ENCODE measurements around the gene NPHS1. TPM values are rescaled to one million over a fixed set of nuclear protein-coding genes. Genes with fewer than 3 reads are reported as not detected.

NPHS1 gene
- total RNA-seq, 1 donor from 2014 or later, result 0.92 TPM

GRCh38 chr19:35780058-35780457 lies 72.2 kb downstream of the NPHS1 start:
- no peak for TF ChIP-seq CTCF (IDR thresholded peaks at IDR 0.05; ENCODE audit: insufficient read depth, low read length, poor library complexity, severe bottlenecking)
- no peak overlapping the region for H3K4me3 ChIP-seq (ENCODE audit: low read depth, low read length)
- no peak for DNase-seq (ENCODE audit: low read depth)
- no peaks in the 10 kb centered on the region for H3K36me3 ChIP-seq (ENCODE audit: control insufficient read depth, insufficient read depth, low read length)
- no peaks in the 10 kb centered on the region for H3K27me3 ChIP-seq (ENCODE audit: control insufficient read depth, insufficient read depth, low read length)

- no peak for TF ChIP-seq CTCF (IDR thresholded peaks at IDR 0.05; ENCODE audit: insufficient read depth, low read length, poor library complexity, severe bottlenecking)
- no peak for DNase-seq (ENCODE audit: low read depth)
- Histone ChIP-seq H3K4me3 (ENCODE audit: low read depth, low read length) (no peak overlapping the region), H3K36me3 (ENCODE audit: control insufficient read depth, insufficient read depth, low read length) (no peaks in the 10 kb centered on the region), H3K27me3 (ENCODE audit: control insufficient read depth, insufficient read depth, low read length) (no peaks in the 10 kb centered on the region)
Measured at GRCh38 chr19:35779033-35779432, 73.3 kb downstream of the NPHS1 start.

DNA sequence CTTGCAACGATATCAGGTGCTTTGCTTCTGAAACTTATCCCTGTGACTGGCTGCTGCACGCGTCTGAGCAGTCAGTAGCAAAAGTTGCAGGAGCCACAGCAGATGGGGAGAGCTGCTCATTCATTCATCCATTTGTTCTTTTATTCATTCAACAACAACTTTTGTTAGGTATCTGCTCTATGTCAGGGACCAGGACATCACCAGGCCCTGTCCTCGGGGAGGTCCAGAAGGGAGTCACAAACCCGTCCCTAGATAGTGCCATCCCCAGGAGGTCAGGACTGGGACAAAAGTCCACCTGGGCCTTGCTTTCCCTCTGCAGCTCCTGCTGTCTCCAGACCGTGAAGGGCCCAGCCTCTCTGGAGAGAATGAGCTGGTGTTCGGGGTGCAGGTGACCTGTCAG lies 74.3 kb downstream of the NPHS1 start:
- no peaks in the 10 kb centered on the region for H3K36me3 ChIP-seq (ENCODE audit: control insufficient read depth, insufficient read depth, low read length)
- no peak for TF ChIP-seq CTCF (IDR thresholded peaks at IDR 0.05; ENCODE audit: insufficient read depth, low read length, poor library complexity, severe bottlenecking)
- no peaks in the 10 kb centered on the region for H3K27me3 ChIP-seq (ENCODE audit: control insufficient read depth, insufficient read depth, low read length)
- DNase-seq (ENCODE audit: low read depth), result no peak
- H3K4me3 ChIP-seq (ENCODE audit: low read depth, low read length), result no peak overlapping the region

- no peak for TF ChIP-seq CTCF (IDR thresholded peaks at IDR 0.05; ENCODE audit: insufficient read depth, low read length, poor library complexity, severe bottlenecking)
- Histone ChIP-seq H3K4me3 (ENCODE audit: low read depth, low read length) (no peak overlapping the region), H3K36me3 (ENCODE audit: control insufficient read depth, insufficient read depth, low read length) (no peaks in the 10 kb centered on the region), H3K27me3 (ENCODE audit: control insufficient read depth, insufficient read depth, low read length) (no peaks in the 10 kb centered on the region)
- DNase-seq (ENCODE audit: low read depth), result no peak
Measured at GRCh38 chr19:35777086-35777841, 75.0 kb downstream of the NPHS1 start.

DNA sequence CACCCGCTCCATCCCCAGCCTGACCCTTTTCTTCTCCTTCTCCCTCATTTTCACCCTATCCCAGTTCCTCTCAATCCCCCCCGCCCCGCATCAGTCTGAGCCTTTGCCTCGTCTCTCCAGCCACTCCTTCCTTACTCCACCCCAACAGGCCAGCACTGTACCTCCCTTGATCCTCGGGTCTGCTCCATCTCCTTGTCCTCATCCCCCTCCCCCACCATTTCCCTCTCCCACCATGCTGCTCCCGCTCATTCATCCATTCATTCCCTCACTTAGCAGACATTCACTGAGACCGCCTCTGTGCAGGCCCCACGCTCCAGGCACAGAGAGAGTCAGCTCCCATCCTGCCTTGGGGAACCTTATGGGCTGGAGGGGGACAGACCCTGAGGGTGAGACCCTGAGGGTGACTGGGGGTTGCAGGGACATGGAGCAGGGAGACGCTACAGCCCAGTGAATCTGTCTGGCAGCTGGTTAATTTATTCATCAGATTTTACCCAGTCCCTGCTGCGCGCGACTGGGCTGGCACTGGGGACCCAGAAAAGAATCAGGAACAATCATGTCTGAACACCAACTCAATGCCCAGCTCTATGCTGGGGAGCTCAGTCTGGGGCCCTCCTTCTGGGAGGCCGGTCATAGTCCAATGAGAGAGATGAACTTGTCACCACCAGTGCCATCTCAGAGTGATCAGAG lies 76.1 kb downstream of the NPHS1 start:
- TF ChIP-seq CTCF (IDR thresholded peaks at IDR 0.05; ENCODE audit: insufficient read depth, low read length, poor library complexity, severe bottlenecking), result no peak
- H3K27me3 ChIP-seq (ENCODE audit: control insufficient read depth, insufficient read depth, low read length), result no peaks in the 10 kb centered on the region

More for the DNA sequence above, 76.1 kb downstream of the NPHS1 start:
- DNase-seq (ENCODE audit: low read depth), result no peak
- Histone ChIP-seq H3K4me3 (ENCODE audit: low read depth, low read length) (peak overlapping the region; percentile 76), H3K36me3 (ENCODE audit: control insufficient read depth, insufficient read depth, low read length) (no peaks in the 10 kb centered on the region)

Other genes with a start within 250 kb of the NPHS1 start
- 12.3 and 14.1 TPM in 2 replicates for gene HAUS5, start 239.8 kb downstream of the NPHS1 start, total RNA-seq
- 115 and 121 TPM in 2 replicates for gene RBM42, start 223.5 kb downstream of the NPHS1 start, total RNA-seq
- not detected in 2 replicates for gene ETV2, start 210.8 kb downstream of the NPHS1 start, total RNA-seq
- 347 and 569 TPM in 2 replicates for gene COX6B1, start 204.2 kb downstream of the NPHS1 start, total RNA-seq
- gene UPK1A, start 186.0 kb downstream of the NPHS1 start, total RNA-seq, result not detected in 2 replicates
- not detected in 2 replicates for gene ZBTB32, start 147.9 kb downstream of the NPHS1 start, total RNA-seq
- gene KMT2B, start 134.5 kb downstream of the NPHS1 start, total RNA-seq, result 18.4 and 31.8 TPM in 2 replicates
- gene IGFLR1, start 110.1 kb downstream of the NPHS1 start, total RNA-seq, result 1.9 and 8.8 TPM in 2 replicates
- gene U2AF1L4, start 107.1 kb downstream of the NPHS1 start, total RNA-seq, result 15.5 and 17.6 TPM in 2 replicates
- 46.8 and 59.7 TPM in 2 replicates for gene PSENEN, start 106.9 kb downstream of the NPHS1 start, total RNA-seq
- gene LIN37, start 103.9 kb downstream of the NPHS1 start, total RNA-seq, result 15.1 and 22.0 TPM in 2 replicates
- 0.17 and 0.82 TPM in 2 replicates for gene HSPB6, start 95.5 kb downstream of the NPHS1 start, total RNA-seq
- gene PROSER3, start 94.3 kb downstream of the NPHS1 start, total RNA-seq, result 6.1 and 13.0 TPM in 2 replicates
- 2.8 and 3.5 TPM in 2 replicates for gene ARHGAP33, start 76.9 kb downstream of the NPHS1 start, total RNA-seq
- not detected in 2 replicates for gene PRODH2, start 39.7 kb downstream of the NPHS1 start, total RNA-seq
- gene KIRREL2, start 4.4 kb upstream of the NPHS1 start, total RNA-seq, result 0.50 and 1.0 TPM in 2 replicates
- gene APLP1, start 16.1 kb upstream of the NPHS1 start, total RNA-seq, result 6.3 and 9.3 TPM in 2 replicates
- gene NFKBID, start 48.0 kb upstream of the NPHS1 start, total RNA-seq, result 6.1 and 6.2 TPM in 2 replicates
- gene HCST, start 50.0 kb upstream of the NPHS1 start, total RNA-seq, result not detected in 2 replicates
- 1.1 TPM in 1 of 2 replicates, not detected in the other for gene TYROBP, start 55.8 kb upstream of the NPHS1 start, total RNA-seq
- gene LRFN3, start 83.9 kb upstream of the NPHS1 start, total RNA-seq, result 14.4 and 24.8 TPM in 2 replicates
- 47.4 and 49.5 TPM in 2 replicates for gene SDHAF1, start 142.7 kb upstream of the NPHS1 start, total RNA-seq
- gene SYNE4, start 156.3 kb upstream of the NPHS1 start, total RNA-seq, result 8.6 and 11.5 TPM in 2 replicates
- gene ALKBH6, start 161.7 kb upstream of the NPHS1 start, total RNA-seq, result 17.5 and 22.4 TPM in 2 replicates
- 4.6 and 4.7 TPM in 2 replicates for gene CLIP3, start 180.4 kb upstream of the NPHS1 start, total RNA-seq
- gene THAP8, start 201.8 kb upstream of the NPHS1 start, total RNA-seq, result 12.0 and 16.3 TPM in 2 replicates
- gene WDR62, start 202.4 kb upstream of the NPHS1 start, total RNA-seq, result 1.8 and 2.8 TPM in 2 replicates